ENCODE results near the gene HAUS7.
"Not testable (repeated sequence)": the region's sequence is repeated elsewhere in the genome, so short reads cannot be mapped to it uniquely, and the experiment has no call there.

The HAUS7 gene

GRCh38 chrX:153406903-153407302 lies 63.5 kb downstream of the HAUS7 start:
- DNase-seq, result no peak

- DNase-seq, result no peak
Measured at GRCh38 chrX:153406011-153406410, 64.4 kb downstream of the HAUS7 start.

- no peak for DNase-seq
Measured at GRCh38 chrX:153405426-153405825, 65.0 kb downstream of the HAUS7 start.

GRCh38 chrX:153404333-153404732 lies 66.0 kb downstream of the HAUS7 start:
- DNase-seq, result not testable (repeated sequence)

GRCh38 chrX:153401133-153401764 lies 69.1 kb downstream of the HAUS7 start, which contains the start of gene PNMA6E:
TSS of gene PNMA6E (minus strand) at chrX:153401350. CDS start at chrX:153398849, 2,501 bp downstream.
- no peak for DNase-seq

- no peak for DNase-seq
Measured at GRCh38 chrX:153400146-153401132, 69.9 kb downstream of the HAUS7 start.

GRCh38 chrX:153398275-153398960 lies 72.0 kb downstream of the HAUS7 start:
- no peak for DNase-seq

All from NCI-H748 treated with DMSO at 0.1 percent for 48 hours (cell line).